ENCODE results near the gene SH3RF1.

SH3RF1 gene

DNA sequence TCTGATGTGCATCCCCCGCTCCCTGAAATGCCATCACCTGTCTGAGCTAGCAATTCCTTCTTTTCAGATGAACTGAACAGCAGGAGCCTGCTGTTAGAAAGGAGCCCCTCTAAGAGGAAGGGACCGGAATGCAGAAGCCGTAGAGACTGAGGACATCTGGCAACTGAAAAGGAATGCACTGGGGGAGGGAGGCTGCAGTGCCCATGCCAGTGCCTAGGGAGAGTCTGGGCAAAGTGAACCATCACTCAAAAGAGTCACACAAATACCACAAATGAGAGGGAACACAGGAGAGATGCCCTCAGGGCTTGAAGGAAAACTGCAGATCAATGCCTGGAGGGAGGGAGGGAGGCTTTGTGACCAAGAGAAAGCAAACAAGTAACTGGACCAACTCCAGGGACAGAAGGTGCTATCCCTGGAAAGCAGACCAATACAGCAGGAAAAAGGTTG lies 166.8 kb downstream of the SH3RF1 start:
- DNase-seq (ENCODE audit: low read depth), result no peak

DNA sequence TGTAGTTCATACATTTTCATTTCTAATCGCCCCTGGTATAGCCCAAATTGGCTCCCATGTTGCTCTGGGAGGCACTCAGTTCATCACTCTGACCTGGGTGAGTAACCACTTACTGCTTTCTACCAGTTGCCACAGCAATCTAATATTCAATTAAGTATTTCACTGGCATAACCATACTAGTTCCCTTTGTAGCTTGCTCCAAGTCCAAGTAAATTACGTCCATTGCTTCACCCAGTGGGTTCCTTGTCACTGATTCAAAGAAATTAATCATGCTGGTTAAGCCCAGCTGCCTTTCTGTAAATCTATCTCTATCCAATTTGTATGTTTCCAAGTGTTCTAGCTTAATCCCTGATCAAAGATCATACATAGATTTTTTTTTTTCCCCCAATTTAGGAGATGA lies 168.7 kb downstream of the SH3RF1 start:
- DNase-seq (ENCODE audit: low read depth), result no peak

DNA sequence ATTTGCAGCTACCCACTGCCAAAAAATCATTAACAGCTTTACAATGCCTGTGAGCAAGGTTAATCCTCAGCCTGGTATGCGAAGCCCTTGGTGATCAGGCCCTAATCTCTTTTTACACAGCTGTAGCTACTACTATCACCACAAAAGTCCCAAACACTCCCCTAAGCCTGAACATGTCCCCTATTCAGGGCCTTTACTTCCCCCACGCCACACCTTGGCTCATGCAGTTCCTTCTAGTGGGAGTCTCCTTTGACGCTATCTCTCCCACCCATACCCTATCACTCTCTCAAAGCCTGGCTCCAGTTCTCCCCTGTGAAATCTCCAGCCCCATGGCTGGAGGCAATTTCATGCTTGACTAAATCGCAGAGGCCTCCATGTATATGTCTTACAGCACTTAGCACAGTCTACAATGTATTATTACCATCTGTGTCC lies 170.1 kb downstream of the SH3RF1 start:
- DNase-seq (ENCODE audit: low read depth), result no peak

DNA sequence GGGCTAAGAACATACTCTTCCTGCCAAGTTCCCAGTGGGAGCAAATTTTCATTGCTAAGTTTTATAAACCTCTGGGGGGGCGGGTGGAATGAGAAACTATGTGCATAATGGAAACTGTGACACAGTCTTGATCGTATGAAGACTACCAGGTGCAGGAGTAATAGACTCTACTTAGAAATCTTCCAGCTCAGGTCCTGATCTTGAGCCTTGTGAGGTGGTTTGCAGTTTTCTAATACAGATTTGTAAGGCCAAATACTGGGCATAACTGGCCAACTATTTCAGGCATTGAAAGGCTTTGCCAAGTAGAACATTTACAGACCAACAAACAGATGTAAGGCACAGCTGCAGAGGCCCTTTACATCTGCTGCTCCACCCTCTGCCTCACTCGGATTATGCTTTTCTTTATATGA lies 171.0 kb downstream of the SH3RF1 start:
- no peak for DNase-seq (ENCODE audit: low read depth)

DNA sequence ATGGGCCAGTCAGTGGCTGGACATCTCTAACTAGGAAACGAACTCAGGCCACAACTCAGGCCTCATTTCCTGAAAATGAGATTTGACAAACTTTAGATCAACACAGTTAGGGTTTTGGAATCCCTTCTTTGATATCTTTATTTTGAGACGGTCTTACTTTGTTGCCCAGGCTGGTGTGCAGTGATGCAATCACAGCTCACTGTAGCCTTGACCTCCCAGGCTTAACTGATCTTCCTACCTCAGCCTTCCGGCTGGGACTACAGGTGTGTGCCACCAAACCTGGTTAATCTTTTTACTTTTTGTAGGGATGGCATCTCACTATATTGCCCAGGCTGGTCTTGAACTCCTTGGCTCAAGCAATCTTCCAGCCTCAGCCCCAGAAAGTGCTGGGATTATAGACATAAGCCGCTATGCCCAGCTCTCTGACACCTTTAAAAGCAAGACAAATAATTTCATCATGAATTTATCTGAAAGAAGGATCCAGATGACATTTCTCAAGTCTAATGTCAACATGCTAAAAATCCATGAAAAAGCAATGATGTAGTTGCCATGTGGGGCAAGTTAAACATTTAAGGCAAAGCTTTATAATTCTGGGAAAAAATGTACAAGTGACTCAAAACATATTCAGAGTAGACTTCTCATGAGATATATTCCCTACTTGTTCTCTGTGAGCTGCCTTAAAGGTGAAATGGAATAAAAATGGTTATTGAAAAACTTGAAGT lies 171.6 kb downstream of the SH3RF1 start:
- DNase-seq (ENCODE audit: low read depth), result no peak

DNA sequence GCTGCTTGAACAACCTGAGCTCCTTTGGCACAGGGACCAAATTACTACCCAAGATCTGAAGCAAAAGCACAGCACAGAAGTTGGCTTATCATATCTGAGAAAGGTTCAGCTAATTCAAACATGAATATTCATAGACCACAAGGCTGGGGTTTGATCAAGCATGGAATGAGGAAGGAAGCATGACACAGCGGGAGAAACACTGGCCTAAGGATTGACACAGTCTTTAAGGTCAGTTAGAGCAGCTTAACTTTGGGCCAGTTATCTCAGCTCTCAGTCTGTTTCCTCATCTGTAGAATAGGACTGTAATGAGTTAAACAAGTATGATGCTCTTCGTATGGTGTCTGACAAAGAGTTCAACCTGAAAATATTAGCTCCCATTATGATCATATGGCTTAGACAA lies 172.2 kb downstream of the SH3RF1 start:
- DNase-seq (ENCODE audit: low read depth), result no peak

DNA sequence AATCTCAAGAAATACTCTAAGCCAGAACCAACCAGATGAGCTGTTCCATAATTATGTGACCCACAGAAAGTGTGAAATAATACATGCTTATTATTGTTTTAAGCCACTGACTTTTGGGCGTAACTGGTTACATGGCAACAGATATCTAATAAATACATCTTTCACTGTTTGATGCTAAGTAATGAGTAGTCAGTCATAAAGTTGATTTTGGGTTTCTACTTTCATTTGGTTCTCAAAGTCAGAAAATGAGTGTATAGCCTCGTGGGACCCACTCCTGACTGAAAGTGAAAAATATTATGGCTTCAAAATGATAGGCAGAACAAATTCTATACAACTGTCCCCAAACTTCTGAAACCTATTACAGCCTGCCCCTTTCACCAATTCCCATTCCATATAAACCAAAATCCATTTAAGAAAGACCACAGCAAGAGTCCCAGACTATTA lies 172.7 kb downstream of the SH3RF1 start:
- DNase-seq (ENCODE audit: low read depth), result no peak

DNA sequence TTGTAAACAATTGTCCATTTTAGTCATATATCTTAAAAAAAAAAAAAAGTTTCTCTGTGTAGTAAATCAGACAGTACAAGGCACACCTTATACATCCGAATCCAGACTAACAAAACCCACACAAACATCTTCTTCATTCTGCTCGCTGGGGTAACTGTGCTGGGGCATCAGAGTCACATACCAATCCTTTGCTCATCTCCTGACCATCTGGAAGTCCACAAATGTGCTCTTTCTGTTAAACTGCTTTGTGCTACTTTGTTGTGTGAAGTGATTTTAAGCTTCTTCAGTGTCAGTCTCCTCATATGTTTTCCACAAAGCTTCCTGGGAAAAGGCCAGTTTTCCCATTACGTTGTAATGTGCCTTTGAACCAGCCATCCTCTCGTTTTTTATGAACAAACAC lies 174.5 kb downstream of the SH3RF1 start:
- no peak for DNase-seq (ENCODE audit: low read depth)

DNA sequence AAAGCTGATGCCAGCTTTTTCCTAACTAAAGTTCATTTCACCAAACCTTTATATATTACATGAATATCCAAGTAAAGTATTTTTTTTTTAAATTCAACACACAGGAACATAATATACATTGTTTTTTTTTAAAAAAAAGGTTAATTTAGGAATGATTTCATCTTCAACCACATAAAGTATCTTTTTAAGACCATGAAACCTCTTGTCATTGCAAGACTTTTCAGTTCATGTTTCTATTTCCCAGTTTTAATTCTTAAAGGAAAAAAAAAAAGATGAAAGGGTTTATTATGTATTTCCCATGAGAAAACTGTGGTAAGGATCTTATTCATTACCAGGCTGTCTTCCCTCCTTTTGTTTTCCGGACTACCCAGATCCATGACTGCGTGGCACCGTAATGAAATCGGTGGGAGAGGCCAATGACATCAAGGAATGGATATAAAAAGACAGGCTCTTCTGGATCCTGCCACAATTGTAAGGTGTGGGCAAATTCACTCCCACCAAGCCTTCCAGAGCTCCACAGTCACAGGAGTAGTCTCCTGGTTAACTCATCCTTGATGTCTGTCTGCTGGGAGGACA lies 176.0 kb downstream of the SH3RF1 start:
- no peak for DNase-seq (ENCODE audit: low read depth)

DNA sequence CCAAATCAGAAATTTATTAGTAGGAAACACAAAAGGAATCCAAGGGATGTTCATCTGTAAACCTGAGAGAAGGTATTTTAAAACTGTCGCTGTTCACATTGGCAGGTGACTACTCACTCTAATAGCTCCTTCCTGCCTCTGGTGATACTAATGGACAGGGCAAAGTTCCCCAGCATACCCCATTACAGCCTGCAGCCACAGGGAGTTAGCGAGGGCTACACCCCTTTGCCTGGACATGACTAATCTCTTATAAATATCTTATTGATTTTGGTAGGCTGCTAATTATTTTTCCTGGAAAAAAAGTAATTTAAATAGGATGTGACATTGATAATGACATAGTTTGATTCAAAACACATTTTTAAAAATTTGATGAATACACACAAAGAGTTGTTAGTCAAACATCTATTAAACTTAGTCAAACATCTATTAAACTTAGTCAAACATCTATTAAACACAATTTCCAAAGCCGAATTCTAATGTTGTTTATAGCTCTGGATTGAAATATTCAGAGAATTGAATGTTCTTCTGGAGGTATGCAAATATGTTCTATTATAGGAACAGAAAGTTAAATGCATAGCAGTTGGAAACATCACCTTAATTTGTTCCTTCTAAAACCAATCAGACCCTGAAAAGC lies 177.8 kb downstream of the SH3RF1 start:
- no peak for DNase-seq (ENCODE audit: low read depth)

DNA sequence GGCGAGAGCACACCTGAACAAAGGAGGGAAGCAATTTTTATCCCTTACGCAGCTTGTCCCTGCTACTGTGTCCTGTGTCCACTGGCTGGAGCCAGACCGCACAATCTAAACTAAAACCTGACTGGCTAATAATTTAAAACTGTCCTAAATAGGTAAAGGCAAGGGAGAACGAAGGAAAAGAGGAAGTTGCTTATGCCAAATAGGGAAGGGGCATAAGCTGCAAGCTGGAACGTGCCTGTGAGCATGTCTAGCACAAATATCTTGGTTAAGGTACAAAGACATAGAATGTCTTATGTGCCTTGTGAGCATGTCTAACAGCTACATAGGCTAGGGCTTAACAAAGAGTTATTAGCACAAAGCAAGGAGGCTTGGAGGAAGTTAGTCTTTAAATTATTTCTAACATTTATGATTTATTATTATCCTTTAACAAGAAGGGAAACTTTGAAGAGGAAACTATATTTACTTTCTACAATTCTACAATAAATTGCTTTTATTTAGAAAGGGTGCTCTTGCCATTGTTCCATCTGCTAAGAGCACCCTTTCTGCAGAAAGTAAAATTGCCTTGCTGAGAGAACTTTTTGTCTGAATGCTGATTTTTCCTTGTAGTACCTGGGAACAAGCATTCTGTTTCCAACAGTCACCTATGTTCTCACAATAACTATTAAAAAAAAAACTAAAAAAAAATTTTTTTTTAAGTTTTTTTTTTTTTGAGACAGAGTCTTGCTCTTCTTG lies 180.1 kb downstream of the SH3RF1 start:
- no peak for DNase-seq (ENCODE audit: low read depth)

DNA sequence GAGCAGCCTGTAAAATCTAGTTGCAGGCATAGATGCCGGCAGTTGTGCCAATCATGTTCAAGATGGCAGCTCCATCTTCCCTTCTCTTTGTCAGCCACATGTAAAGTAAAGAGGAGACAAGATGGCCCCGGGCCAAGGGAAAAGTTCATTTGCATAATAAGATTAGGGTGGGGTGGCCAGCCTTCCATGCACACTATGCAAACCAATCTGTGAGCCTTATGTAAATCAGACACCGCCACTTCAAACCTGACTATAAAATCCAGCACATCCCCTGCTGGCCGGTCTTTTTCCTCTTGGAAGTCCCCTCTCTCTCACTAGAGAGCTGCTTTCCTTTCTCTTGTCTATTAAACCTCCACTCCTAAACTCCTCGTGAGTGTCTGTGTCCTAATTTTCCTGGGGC lies 181.8 kb downstream of the SH3RF1 start:
- DNase-seq (ENCODE audit: low read depth), result no peak

DNA sequence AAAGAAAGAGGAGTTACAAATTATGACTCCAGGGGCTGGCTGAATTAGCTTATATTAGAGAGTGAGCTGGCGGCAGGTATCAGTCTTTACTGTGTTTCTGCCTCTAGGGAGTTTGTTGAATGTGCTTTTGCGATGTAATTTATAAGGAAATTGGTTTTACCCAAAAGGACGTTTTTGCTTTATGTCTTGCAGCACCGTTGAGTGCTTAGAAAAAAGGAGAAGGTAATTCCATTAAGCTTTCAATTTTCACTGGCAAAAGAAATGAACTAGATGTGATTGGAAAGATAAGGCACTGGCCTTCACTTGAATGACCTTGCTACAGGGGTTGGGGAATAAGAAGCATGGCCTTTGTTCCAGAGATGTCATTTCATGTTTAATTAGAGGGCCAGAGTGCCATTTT lies 185.8 kb downstream of the SH3RF1 start:
- no peak for DNase-seq (ENCODE audit: low read depth)

DNA sequence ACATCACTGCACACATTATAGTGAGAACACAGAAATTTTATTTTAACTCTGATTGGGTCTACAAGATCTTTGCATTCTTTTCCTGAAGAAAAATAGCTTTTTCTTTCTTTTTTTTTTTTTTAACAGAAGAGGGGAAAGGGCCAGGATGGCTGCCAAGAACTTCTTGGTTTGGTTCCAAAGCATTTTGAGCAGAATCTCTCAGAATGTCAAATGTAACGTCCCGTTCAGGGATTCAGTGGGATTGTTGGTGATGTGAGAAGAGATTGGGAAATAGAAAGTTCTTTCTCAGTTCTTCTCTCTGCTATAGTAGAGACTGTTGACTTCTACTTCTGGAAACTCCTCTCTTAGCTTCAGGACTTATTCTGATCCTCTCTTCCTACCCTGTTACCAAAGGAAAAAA lies 189.8 kb downstream of the SH3RF1 start:
- no peak for DNase-seq (ENCODE audit: low read depth)

DNA sequence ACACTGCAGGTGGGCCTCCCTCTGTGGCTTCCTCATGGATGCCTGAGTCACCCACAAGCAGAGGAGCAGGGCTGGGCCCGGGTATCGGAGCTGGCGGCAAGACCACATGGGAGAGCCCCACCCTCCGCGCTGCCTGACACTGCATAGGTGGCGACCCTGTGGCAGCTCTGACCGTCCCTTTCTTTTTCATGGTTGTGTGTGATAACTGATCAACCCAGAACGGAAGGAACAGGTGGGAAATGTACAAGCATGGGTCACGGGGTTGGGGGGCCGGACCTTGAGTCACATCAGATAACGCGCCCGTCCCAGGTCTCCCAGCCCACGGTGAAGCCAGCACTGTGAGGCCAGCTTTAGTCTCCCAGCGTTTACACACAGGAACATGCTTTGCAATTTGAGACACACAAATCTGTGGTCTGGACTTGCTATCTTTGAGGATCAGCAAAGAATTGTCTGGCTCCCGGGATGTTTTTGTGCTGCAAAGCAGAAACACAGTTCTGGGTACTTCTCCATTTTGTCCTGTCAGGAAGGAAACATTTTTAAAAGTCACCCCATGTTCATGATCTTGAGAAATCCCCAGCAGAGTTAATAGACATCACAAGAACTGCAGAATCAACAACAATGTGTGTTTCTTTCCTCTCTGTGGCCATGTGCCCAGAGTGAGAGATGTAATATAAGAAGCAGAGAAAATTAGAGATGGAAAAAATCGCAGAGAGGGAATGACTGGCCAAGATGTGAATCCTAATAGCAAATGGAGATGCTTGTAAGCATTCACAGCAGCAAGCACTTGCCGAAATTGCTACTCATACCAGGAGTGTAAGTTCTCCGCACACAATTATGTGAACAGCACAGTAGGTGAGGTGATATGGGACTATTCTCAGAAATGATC lies 190.6 kb downstream of the SH3RF1 start:
- DNase-seq (ENCODE audit: low read depth), result no peak

DNA sequence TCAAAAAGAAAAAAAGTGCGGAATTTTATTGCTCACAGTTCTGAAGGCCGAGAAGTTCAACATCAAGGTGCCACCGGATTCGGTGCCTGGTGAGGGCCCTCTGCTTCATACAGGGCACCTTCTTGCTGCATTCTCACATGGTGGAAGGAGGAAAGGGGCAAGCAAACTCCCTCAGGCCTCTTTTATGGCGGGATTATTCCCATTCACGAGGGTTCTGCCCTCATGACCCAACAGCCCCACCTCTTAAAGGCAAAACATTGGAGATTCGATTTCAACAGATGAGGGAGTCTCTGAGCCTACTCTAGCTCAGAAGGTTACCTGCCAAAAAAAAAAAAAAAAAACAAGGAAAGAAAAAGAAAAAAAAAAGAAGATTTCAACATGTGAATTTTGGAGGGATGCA lies 196.6 kb downstream of the SH3RF1 start:
- no peak for DNase-seq (ENCODE audit: low read depth)

DNA sequence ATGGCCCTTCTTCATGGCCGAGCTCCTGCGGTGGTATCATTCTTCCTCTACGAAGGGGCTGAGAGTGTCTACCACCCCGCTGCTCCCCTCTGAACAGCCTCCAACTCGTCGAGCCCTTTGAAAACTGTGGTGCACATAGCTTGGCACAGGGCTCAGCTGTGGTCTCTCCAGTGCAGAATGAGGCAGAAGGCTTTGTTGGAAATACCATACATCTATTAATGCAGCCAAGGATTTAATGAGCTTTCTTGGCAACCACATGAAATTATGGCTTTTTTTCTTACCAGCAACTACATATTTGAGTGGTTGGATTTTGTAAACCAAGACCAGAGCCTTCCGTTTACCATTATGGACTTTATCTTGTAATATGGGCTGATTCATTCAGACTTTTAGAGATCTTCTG lies 199.0 kb downstream of the SH3RF1 start:
- DNase-seq (ENCODE audit: low read depth), result no peak

DNA sequence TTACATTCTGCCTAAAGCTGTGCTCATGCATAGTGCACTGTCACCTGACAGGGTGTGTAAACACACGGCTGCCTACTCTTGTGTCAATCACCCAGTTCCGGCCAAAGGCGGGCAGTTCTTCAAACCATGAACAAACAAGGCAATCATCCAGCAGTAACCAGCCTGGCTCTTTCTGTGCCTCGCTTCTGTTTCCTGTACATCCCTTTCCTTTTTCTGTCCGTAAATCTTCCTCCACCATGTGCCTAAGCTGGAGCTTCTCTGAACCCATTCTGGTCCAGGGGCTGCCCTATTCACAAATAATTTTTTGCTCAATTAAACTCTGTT lies 199.9 kb downstream of the SH3RF1 start:
- no peak for DNase-seq (ENCODE audit: low read depth)

DNA sequence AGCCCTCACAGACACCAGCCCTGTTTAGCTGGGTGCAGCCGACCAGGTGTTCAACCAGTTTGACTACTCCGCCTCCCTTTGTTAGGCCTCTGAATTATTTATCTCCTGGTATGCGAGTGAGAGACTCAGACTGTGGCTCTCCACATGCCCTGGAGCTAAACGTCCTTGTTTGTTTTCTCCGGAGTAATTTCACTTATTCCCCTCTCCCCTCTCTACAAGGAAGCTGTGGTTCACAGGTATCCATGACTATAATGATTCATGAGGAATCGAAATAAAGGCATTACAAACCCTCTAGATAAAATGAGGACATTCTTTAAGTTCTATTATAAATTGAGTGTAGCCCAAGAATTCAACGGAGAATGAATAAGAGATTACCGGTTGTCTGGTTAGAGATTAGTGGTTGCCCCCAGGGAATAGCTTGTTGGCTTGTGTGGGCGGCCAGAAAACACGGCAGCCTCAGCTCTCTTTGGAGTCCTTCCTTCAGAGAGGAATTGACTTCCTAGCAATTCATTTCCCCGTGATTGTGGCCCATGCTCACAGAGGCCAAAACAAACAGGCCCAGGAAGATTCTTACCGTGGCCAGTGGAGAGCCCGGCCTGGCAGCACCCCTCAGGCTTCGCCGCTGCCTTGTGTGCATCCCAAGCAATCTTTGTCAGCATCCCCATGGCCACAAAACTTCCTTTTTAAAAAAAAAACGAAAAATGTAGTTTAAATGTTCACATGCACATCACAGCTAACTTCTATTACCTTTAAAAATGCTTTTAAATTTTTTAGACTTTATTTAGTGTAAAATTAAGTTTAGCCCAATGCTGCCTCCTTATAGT lies 200.5 kb downstream of the SH3RF1 start:
- no peak for DNase-seq (ENCODE audit: low read depth)

DNA sequence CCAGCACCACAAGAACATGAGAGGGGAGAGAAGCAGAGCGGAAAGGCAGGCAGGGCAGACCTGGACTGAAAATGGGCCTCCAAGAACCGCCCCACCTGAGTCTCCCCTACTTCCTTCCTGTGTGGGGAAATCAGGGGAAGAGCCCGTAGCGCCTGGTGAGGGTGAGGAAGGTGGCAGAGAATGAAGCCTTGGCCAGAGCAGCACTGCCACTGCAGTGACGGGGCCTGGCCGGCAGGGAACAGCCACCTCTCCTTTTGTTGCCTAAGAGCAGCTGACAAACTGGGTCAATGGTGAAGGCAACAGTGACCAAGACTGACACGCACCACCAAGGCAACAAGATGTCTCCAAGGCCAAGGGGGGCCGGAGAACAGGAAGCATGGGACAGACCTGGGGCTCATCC lies 202.3 kb downstream of the SH3RF1 start:
- DNase-seq (ENCODE audit: low read depth), result no peak

DNA sequence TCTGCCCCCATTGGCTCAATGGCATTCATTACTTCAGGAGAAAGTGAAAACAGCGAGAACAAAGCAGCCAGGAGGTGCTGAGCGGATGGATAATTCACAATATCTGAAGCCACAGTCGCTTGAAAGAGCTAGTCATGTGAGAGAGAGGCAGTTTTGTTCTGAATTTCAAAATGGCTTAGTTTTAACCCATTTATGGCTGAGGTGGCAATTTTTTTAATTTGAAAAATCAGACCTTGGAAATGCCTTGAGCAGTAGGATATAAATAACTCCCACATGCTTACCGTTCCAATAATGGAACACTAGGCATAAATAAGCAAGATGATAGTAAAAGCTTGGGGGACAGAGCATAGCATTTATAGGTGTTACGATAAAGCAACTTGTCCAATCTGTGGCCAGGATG lies 203.8 kb downstream of the SH3RF1 start:
- no peak for DNase-seq (ENCODE audit: low read depth)

All from activated T-cell treated with anti-CD3 and anti-CD28 coated beads for 24 hours (primary cell).